Measurements from ENCODE around the gene CFAP61.

DNA sequence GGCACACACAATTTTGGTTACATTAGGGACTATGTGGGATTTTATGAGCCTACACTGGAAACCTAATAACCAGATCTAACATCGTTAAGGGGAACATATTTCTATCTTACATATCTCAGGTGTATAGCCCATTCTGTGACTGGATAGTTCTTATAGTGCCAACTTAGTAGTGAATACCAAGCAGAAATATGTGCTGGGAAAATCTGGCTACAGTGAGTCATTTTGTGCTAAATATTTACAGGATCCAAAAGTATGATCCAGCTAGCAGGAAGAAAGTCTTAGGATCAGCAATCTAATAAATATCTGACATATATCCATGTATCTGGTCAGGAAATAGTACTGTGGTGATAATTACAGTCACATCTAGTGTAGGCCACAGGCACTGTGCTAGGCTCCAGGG is 221.0 kb downstream of the CFAP61 start:
- TF ChIP-seq, protein P1, sequence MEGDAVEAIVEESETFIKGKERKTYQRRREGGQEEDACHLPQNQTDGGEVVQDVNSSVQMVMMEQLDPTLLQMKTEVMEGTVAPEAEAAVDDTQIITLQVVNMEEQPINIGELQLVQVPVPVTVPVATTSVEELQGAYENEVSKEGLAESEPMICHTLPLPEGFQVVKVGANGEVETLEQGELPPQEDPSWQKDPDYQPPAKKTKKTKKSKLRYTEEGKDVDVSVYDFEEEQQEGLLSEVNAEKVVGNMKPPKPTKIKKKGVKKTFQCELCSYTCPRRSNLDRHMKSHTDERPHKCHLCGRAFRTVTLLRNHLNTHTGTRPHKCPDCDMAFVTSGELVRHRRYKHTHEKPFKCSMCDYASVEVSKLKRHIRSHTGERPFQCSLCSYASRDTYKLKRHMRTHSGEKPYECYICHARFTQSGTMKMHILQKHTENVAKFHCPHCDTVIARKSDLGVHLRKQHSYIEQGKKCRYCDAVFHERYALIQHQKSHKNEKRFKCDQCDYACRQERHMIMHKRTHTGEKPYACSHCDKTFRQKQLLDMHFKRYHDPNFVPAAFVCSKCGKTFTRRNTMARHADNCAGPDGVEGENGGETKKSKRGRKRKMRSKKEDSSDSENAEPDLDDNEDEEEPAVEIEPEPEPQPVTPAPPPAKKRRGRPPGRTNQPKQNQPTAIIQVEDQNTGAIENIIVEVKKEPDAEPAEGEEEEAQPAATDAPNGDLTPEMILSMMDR (IDR thresholded peaks at IDR 0.05), result no peak
- TF ChIP-seq POLR2AphosphoS5 (IDR thresholded peaks at IDR 0.05) (no peak), POLR2A (IDR thresholded peaks at IDR 0.05) (no peak)
